Measurements from ENCODE around the gene PGD.

- TF ChIP-seq EZH2 (IDR thresholded peaks at IDR 0.05; ENCODE audit: low read length, unreplicated experiment): no peak
- TF ChIP-seq CTCF (conservative IDR thresholded peaks at IDR 0.05; ENCODE audit: low read depth, low read length): no peak
- TF ChIP-seq EZH2phosphoT487 (IDR thresholded peaks at IDR 0.05; ENCODE audit: borderline replicate concordance, low read length): no peak
These were observed 18.1 kb upstream of the PGD start for GRCh38 chr1:10380594-10381275.
